ENCODE results near the gene PRKAR2B.
A peak's percentile ranks its signal among the peaks of the same experiment; 100 is the strongest.

The PRKAR2B gene

DNA sequence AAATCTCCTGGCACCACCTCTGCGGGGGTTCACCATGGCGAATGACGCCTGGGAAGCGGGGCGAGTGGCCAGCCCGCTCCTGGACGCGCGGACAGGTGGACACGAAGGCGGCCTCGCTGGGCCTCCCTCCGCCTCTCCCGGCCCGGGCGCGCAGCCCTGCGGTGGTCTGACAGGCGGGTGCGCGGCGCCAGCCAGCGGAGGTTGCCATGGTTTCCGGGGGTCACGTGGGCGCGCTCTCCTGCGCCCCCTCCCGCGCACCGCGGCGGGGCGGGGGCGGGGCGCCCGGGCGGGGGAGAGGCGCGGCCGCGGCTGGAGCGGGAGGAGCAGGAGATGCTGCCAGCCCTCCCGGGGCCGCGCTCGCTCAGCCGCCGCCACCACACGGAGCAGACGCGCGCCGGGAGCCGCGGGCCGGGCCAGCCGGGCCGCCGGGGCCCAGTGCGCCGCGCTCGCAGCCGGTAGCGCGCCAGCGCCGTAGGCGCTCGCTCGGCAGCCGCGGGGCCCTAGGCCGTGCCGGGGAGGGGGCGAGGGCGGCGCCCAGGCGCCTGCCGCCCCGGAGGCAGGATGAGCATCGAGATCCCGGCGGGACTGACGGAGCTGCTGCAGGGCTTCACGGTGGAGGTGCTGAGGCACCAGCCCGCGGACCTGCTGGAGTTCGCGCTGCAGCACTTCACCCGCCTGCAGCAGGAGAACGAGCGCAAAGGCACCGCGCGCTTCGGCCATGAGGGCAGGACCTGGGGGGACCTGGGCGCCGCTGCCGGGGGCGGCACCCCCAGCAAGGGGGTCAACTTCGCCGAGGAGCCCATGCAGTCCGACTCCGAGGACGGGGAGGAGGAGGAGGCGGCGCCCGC lies at the start of gene PRKAR2B:
Gene PRKAR2B, plus strand, starts transcription at position 359 of the 848 bp plus-strand sequence. Its CDS starts 203 bp downstream, at position 562.
- DNase-seq: peak; percentile 79

DNA sequence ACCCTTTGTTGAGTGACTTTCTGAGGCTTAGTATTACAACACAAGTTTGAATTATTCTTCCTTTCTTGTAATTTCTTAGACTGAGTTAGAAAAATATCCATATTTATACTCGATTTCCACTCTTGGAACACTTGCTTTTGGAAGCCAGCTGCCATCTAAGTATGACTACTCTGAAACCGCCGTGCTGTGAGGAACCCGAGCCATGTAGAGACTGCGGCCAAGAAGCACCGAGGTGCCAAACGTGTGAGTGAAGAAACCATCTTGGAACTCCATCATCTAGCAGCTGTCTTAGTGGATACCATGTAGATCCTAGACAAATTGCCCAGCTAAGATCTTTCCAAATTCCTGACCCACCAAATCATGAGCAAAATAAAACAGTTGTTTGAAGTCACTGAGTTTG lies 49.7 kb upstream of the PRKAR2B start:
- no peak for DNase-seq

DNA sequence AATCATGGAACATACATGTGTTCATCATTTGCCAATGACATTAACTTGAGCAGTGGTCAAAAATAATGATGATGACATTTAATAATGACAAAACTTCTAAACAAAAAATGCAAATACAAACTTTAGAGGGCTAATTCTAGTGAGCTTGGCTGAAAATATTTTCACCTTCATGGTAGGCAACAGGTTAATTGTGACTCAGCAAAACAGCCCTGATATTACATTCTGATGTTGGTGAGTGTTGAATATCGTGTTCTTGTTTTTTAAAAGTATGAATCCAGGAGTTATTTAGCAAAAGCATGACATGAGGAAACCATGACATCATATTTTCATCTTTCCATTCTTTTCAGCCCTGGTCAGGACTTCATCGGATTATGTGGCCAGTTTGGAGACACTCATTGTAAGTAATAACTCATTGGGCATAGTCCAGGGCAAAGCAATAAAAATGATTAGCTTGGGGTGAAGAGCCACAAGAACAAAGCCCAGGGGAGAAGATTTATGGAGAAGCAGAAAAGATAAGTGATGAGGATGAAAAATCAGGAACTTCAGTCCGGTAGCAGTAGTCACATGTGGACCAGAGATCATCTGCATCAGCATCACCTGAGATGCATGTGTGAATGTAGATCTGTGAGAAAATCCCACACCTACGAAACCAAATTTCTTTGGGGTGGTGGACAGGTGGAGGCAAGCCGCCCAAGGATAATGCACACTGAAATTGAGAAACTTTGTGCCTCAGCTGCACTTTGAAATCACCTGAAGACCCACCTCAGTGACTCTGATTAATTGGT lies 46.8 kb upstream of the PRKAR2B start:
- DNase-seq: no peak

DNA sequence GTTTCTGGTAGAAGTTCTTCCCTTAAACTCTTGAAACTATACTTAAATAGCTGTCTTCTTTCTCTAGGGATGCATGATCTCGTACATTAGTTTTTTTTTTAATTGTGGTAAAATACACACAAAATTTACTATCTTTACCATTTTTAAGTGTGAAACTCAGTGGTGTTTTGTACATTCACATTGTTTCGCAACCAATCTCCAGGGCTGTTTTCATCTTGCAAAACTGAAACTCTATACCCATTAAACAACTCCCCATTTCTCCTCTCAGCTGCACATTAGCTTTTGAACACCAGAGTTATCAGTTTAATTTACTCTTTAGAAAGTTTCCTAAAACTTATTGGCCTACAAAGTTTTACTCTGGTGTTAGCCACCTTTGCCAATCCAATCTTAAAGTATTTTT lies 45.5 kb upstream of the PRKAR2B start:
- no peak for DNase-seq

DNA sequence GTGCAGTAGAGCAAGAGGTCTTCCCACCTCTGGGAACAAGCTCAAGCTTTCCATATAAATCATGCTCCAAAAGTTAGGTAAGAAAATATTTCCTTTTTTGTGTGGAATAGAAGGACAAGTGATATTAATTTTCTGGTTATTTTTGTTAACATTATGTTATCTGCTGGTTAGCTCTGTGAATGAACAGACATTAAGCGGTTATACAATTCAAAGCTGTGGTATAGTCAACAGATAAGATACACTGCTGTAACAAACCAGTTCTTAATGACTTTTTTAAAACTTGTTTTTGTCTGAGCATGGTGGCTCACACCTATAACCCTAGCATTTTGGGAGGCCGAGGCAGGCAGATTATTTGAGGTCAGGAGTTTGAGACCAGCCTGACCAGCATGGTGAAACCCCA lies 43.0 kb upstream of the PRKAR2B start:
- DNase-seq: no peak

DNA sequence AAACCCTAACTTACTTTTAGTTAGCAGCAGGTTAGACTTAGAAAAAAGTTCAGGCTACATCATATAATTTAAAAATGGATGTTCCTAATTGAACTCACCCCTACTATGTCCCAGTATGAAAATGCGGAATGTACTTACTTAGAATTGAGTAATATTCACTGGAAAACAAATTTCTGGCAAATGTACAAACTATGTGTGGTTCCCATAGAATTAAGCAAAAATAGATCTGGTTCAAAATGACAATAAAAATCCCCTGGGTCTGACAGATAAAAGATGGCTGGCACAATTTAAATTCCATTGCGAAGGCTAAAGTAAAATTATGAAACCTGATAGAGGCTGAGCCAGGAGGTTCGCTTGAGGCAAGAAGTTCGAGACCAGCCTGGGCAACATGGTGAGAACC lies 42.4 kb upstream of the PRKAR2B start:
- DNase-seq: peak; percentile 30

DNA sequence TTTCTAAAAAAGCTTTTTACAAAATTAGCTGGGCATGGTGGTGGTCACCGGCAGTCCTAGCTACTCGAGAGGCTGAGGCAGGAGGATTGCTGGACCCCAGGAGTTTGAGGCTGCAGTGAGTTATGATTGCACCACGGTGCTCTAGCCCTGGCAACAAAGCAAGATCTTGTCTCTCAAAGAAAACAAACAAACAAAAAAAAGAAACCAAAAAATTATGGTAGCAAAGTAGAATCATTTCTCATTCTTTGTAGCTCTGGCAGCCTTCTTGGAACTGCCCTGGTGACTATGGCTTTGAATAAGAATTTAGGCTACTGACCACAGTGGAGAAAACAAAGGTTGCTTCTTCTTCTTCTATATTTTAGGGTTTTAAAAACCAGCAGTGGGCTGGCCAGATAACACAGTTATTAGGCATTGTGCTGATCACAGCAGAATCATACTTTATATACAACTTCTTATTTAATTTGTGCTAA lies 41.9 kb upstream of the PRKAR2B start:
- no peak for DNase-seq

DNA sequence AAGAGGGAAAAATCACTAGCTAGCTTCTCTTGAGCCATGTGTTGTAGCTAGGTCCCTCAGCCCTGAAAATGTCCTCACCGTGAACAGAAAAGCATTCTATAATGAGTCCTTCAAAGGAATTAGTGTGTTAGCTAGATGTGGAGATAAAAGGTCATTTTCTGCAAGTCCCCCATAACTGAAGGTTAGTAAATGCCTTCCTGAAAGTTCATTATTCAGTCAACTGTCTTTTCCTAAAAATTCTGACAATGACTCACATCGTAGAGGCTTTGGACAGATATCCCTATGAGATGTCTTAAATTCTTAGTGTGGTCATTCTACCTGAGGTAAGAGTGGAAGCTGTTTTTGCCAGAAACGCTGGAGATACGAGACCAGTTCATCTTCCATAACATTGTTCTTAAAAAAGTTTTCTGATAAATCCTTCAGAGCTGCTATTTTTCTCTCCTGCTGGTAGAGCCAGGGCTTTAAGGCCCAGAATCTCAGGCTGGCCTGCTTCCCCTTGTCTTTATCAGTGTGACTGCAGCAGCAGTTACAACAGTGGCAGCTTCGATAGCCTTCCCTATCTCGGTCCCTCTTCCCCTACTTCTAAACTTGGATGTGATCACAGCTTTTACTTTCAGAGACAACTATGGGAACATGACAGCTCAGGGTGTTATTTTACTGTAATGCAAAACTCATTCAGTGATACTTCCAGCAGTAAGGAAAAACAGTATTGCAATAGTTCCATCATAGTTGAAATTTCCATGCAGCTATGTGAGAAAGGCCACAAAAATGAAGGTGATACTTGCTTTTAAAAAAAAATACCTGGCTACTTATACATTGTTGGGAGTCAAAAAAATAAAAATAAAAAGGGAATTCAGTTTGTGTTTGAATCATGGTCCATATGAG lies 37.3 kb upstream of the PRKAR2B start:
- DNase-seq: no peak

DNA sequence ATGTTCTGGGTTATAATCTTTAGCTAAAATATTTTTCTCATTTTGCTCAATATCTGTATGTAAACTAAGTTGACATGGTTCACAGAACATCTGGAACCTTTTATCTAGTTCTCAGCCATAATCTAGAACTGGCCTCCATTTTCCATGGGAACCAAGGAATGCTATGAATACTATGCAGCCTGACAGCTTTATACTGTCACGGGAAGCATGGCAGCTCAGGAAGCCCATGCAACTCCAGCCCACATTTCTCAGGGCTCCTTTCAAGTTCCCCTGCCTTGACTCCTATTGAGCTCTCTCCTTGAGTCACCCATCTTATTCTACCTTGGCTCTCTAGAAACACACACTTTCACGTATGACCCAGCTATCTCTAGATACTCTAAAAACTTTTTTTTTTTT lies 36.6 kb upstream of the PRKAR2B start:
- DNase-seq: no peak

GRCh38 chr7:107009846-107010203 lies 34.7 kb upstream of the PRKAR2B start:
- no peak for DNase-seq

DNA sequence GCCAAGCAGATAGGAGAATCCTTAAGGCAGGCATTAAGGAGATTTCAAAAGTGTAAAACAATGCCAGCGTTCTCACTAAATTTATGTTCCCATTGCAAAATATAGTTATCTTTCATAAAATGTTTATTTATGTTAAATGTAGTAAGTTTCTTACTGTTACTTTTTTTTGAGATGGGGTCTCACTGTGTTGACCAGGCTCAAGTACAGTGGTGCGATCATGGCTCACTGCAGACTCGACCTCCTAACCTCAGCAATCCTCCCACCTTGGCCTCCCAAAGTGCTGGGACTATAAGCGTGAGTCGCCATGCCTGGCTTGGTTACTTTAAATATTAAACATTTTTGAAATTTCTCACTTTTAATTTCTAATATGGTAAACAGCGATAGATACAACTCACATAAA lies 31.8 kb upstream of the PRKAR2B start:
- no peak for DNase-seq

DNA sequence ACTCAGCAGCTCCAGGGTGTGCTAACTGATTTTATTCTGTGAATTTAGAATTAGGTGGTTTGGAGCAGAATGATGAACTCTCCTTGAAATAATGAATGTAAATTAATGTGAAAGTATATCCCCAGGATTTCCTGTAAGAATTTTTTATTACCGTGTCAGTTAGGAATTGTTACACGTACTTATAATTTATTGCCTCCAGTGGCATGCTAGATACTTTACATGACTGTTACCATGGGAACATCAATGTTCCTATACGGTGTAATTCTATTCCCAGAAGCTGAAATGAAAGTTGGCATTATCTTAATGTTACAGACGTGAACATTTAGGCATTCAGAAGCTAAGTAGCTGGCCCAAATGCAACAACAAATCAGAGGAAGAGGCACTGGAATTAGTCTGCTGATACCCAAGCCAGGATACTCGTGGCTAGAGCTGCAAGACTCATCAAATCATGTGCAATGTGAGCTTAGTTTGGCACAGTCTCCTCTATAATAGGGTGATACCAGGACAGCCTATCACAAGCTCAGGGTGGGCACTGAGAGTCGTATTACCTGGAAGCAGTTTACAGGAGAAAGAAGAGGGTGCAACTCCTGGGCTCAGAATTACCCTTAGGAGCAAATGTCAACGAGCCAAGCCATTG lies 30.0 kb upstream of the PRKAR2B start:
- peak; percentile 37 for DNase-seq

DNA sequence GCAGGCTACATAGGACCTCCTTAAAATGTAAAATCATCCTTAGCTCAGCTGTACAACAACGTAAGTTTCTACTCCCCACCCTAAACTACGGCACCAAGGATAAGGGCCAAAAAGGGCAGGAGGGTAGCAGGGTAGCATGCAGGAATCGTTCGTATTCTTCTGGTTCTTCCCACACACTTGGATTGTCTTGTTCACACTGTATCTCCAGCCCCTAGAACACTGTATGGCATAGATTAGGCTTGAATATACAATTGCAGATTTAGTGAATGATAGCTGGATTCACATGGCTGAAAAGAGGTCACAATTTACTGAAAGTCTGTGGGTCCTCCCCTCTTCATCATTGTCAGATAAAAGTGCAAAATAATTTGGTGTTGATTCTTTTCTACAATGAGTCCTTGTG lies 28.2 kb upstream of the PRKAR2B start:
- DNase-seq: no peak

DNA sequence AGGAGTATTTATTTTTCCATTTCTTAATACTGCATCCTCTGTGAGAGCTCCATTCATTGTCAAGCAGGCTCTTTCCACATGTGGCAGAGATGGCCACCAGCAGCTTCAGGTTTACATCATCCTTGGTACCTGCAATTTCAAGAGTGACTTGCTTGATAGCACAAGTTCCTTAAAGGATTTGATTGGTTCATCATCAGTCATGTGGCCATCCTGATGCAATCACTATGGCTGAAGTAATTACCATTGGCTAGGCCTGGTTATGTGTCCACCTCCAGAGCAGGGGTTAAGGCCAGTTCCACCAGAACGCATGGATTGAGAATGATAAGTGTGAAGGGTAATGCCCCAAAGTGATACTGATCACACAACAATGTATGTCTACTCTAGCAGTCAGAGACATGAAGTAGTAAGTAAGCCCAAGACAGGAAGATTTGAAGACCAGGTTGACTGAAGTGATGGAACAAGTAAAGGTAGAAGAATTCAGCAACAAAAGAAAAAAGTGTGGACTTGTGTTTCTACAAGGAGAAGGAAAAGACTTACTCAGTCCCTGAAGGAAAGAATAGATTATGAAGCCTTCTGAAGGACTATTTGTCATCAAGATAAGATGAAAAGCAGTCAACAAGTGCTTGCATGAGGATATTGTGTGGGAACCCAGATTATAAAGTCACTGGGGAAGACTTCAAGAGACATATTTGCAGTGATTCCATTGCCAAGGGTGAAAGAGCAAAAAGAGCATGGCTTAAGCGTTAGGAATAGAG lies 26.4 kb upstream of the PRKAR2B start:
- no peak for DNase-seq

DNA sequence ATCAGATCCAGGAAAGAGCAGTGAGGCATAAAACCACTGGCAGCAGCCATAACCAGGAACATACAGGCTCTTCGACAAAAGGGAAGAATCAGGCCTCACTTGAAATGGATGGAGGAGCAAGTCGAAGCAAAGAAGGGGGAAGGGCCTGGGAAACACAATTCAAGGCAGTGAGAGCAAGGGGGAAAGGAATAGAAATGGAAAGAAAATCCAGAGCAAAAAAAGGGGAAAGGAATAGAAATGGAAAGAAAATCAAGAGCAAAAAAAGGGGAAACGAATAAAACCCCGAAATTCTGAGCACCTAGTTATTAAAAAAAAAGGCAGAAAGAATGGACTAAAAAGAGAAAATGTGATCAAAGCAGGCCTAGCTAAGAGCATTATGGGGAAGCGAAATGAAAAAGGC lies 24.1 kb upstream of the PRKAR2B start:
- no peak for DNase-seq

- DNase-seq: no peak
Measured at GRCh38 chr7:107021600-107021999, 22.9 kb upstream of the PRKAR2B start.

- DNase-seq: no peak
Measured at GRCh38 chr7:107023522-107024151, 20.9 kb upstream of the PRKAR2B start.

DNA sequence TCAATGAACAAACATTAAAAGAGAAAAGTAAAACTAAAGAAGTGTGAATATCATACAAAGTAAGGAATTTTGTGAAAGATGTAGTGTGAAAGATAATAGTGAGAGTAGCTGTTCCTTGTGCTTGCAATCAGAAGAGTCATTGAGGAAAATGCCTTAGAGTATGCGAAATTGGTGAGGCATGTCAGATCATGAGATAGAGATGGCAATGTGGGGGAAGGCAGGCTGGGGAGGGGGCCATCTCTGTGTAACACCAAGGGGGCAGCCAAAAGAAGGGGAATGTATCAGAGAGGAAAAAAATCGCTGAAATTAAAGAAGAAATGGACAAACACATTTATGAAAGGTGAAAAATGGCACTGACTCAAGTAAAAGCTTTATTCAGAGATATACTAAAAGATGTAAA lies 19.6 kb upstream of the PRKAR2B start:
- DNase-seq: no peak

- DNase-seq: peak; percentile 27
Measured at GRCh38 chr7:107025449-107026103, 18.9 kb upstream of the PRKAR2B start.

- DNase-seq: no peak
Measured at GRCh38 chr7:107026166-107026565, 18.3 kb upstream of the PRKAR2B start.

- no peak for DNase-seq
Measured at GRCh38 chr7:107027208-107027607, 17.3 kb upstream of the PRKAR2B start.

All from fibroblast of skin of right quadriceps (primary cell).